Measurements from ENCODE around the gene TNFRSF13B.

TNFRSF13B gene

GRCh38 chr17:16932611-16933010 lies 39.3 kb downstream of the TNFRSF13B start:
- no peak overlapping the region for H2AFZ ChIP-seq (ENCODE audit: low read depth)
- no peaks in the 10 kb centered on the region for H3K36me3 ChIP-seq (ENCODE audit: insufficient read depth)
- no peak overlapping the region for H3K4me2 ChIP-seq
- no peak overlapping the region for H3K9ac ChIP-seq
- no peaks in the 10 kb centered on the region for H4K20me1 ChIP-seq (ENCODE audit: insufficient read depth)
- H3K4me1 ChIP-seq (ENCODE audit: low read depth, poor library complexity, severe bottlenecking): no peaks in the 10 kb centered on the region
- no peak overlapping the region for H3K27ac ChIP-seq
- no peaks in the 10 kb centered on the region for H3K27me3 ChIP-seq (ENCODE audit: insufficient read depth, low read depth)
- no peaks in the 10 kb centered on the region for H3K79me2 ChIP-seq (ENCODE audit: insufficient read depth, low read depth)
- no peak for TF ChIP-seq CTCF (conservative IDR thresholded peaks at IDR 0.05; ENCODE audit: low read depth, low read length)
- no peak overlapping the region for H3K4me3 ChIP-seq (IDR thresholded peaks at IDR 0.05; ENCODE audit: insufficient read depth, low read depth, low read length)

GRCh38 chr17:16932156-16932555 lies 39.8 kb downstream of the TNFRSF13B start:
- Histone ChIP-seq H3K4me2 (no peak overlapping the region), H2AFZ (ENCODE audit: low read depth) (no peak overlapping the region)
- TF ChIP-seq CTCF (conservative IDR thresholded peaks at IDR 0.05; ENCODE audit: low read depth, low read length): no peak

GRCh38 chr17:16931318-16932060 lies 40.4 kb downstream of the TNFRSF13B start:
- Histone ChIP-seq H3K9ac (no peak overlapping the region), H3K4me1 (ENCODE audit: low read depth, poor library complexity, severe bottlenecking) (no peaks in the 10 kb centered on the region), H3K36me3 (ENCODE audit: insufficient read depth) (no peaks in the 10 kb centered on the region), H2AFZ (ENCODE audit: low read depth) (no peak overlapping the region), H3K4me2 (no peak overlapping the region), H4K20me1 (ENCODE audit: insufficient read depth) (no peaks in the 10 kb centered on the region), H3K4me3 (IDR thresholded peaks at IDR 0.05; ENCODE audit: insufficient read depth, low read depth, low read length) (no peak overlapping the region), H3K79me2 (ENCODE audit: insufficient read depth, low read depth) (no peaks in the 10 kb centered on the region), H3K27me3 (ENCODE audit: insufficient read depth, low read depth) (no peaks in the 10 kb centered on the region), H3K27ac (no peak overlapping the region)
- no peak for TF ChIP-seq CTCF (conservative IDR thresholded peaks at IDR 0.05; ENCODE audit: low read depth, low read length)

More at GRCh38 chr17:16932156-16932555, 39.8 kb downstream of the TNFRSF13B start:
- Histone ChIP-seq H3K27ac (no peak overlapping the region), H3K79me2 (ENCODE audit: insufficient read depth, low read depth) (no peaks in the 10 kb centered on the region), H3K36me3 (ENCODE audit: insufficient read depth) (no peaks in the 10 kb centered on the region), H3K4me1 (ENCODE audit: low read depth, poor library complexity, severe bottlenecking) (no peaks in the 10 kb centered on the region), H3K9ac (no peak overlapping the region), H4K20me1 (ENCODE audit: insufficient read depth) (no peaks in the 10 kb centered on the region), H3K4me3 (IDR thresholded peaks at IDR 0.05; ENCODE audit: insufficient read depth, low read depth, low read length) (no peak overlapping the region), H3K27me3 (ENCODE audit: insufficient read depth, low read depth) (no peaks in the 10 kb centered on the region)

- Histone ChIP-seq H3K9ac (no peak overlapping the region), H2AFZ (ENCODE audit: low read depth) (no peak overlapping the region), H3K4me2 (no peak overlapping the region), H4K20me1 (ENCODE audit: insufficient read depth) (no peaks in the 10 kb centered on the region), H3K27me3 (ENCODE audit: insufficient read depth, low read depth) (no peaks in the 10 kb centered on the region), H3K27ac (no peak overlapping the region), H3K79me2 (ENCODE audit: insufficient read depth, low read depth) (no peaks in the 10 kb centered on the region), H3K4me3 (IDR thresholded peaks at IDR 0.05; ENCODE audit: insufficient read depth, low read depth, low read length) (no peak overlapping the region), H3K4me1 (ENCODE audit: low read depth, poor library complexity, severe bottlenecking) (no peaks in the 10 kb centered on the region), H3K36me3 (ENCODE audit: insufficient read depth) (no peaks in the 10 kb centered on the region)
- no peak for TF ChIP-seq CTCF (conservative IDR thresholded peaks at IDR 0.05; ENCODE audit: low read depth, low read length)
These were observed 41.2 kb downstream of the TNFRSF13B start for GRCh38 chr17:16930571-16931317.
